Lung (tissue), 12 donors: ENCODE data around the gene ZNF784. TPM values are rescaled to one million over a fixed set of nuclear protein-coding genes. Genes with fewer than 3 reads are reported as not detected.

Experiments
- ATAC-seq: fragments of 200-7000 bp; cut with Tn5 transposase; one replicate; pipeline ENCODE4 v1.9.1; 2020; ENCODE audit warnings: moderate number of reproducible peaks; ENCODE audit not compliant: insufficient read depth, low FRiP score
- DNase-seq, 3 donors: peaks; one replicate each; pipeline ENCODE4 v3.0.0-alpha.2; 2013 to 2017
- H3K27ac ChIP-seq, 2 donors: one replicate each; pipeline ENCODE4 v1.5.1; 2013; ENCODE audit warnings: mild to moderate bottlenecking in 2 of 2, moderate library complexity in 2 of 2, control low read depth in 1 of 2, inconsistent platforms in 1 of 2, low read depth in 1 of 2, low read length in 1 of 2
- H3K27me3 ChIP-seq, 3 donors: one replicate each; pipeline ENCODE4 v1.5.1; 2013; ENCODE audit warnings: low read length in 2 of 3; ENCODE audit not compliant: control insufficient read depth in 3 of 3, insufficient read depth in 3 of 3
- H3K36me3 ChIP-seq, 4 donors: one replicate each; pipeline ENCODE4 v1.5.1; 2013; ENCODE audit warnings: low read length in 4 of 4, mild to moderate bottlenecking in 1 of 4, moderate library complexity in 1 of 4; ENCODE audit not compliant: control insufficient read depth in 4 of 4, insufficient read depth in 4 of 4
- H3K4me1 ChIP-seq, 5 donors: one replicate each; pipeline ENCODE4 v1.5.1; 2013; ENCODE audit warnings: low read length in 5 of 5, mild to moderate bottlenecking in 2 of 5, moderate library complexity in 1 of 5; ENCODE audit not compliant: control insufficient read depth in 5 of 5, insufficient read depth in 5 of 5
- H3K4me3 ChIP-seq: one replicate; pipeline ENCODE4 v1.5.1; 2013; ENCODE audit warnings: mild to moderate bottlenecking, control low read depth, moderate library complexity
- H3K9ac ChIP-seq, 2 donors: one replicate each; pipeline ENCODE4 v1.5.1; 2013; ENCODE audit warnings: low read length in 2 of 2, control low read depth in 1 of 2; ENCODE audit not compliant: insufficient read depth in 1 of 2
- H3K9me3 ChIP-seq, 4 donors: one replicate each; pipeline ENCODE4 v1.5.1; 2013; ENCODE audit warnings: low read length in 3 of 4, mild to moderate bottlenecking in 1 of 4, moderate library complexity in 1 of 4; ENCODE audit not compliant: control insufficient read depth in 4 of 4, insufficient read depth in 3 of 4
- WGBS, 2 donors: extraction: QIAGEN DNeasy Blood & Tissue Kit; methylation state at CpG; one replicate each; pipeline ENCODE4 v1.1.7; 2013; 5-methylcytosine and 5-hydroxymethylcytosine counted together
- polyA plus RNA-seq, 2 donors: library from polyadenylated mRNA; stranded (reverse); fragments of 200-250 nt; gene quantifications; one replicate each; pipeline ENCODE4 v1.2.1, GENCODE V29; 2013
- total RNA-seq, 2 donors: library from RNA; depleted of rRNA in 1 of 2; stranded (reverse); fragments of >200 nt in 1 of 2; gene quantifications; one replicate each; pipeline ENCODE4 v1.2.1, GENCODE V29; 2014 to 2021
- TF ChIP-seq, protein P1 (sequence below): IDR thresholded peaks from 2 replicates; pipeline ENCODE4 v1.5.1; 2012; ENCODE audit warnings: mild to moderate bottlenecking; ENCODE audit errors: control extremely low read depth, extremely low read depth
- donor health status: control.
- donor health status: control.
- donor health status: Bipolar disorder and iron deficiency.
- donor health status: healthy.
- donor health status: DM: yes; HTN: yes; CAD: no.

Gene ZNF784
- total and polyA plus RNA-seq, 4 donors: 6.3 to 9.4 (median 6.9) TPM

- peaks cover 0 to 8% (median 0%) of the 10 kb centered on the region in 5 donors for H3K4me1 ChIP-seq
- ATAC-seq (no peak), DNase-seq (no peak)
- H3K36me3 ChIP-seq: peaks cover 5 to 33% (median 22%) of the 10 kb centered on the region in 4 donors
- H3K9ac ChIP-seq: no peak overlapping the region
- WGBS, 2 donors: 93 to 100% methylated on average over 3 of the region's 3 CpGs
- no peaks in the 10 kb centered on the region for H3K27me3 ChIP-seq
- H3K4me3 ChIP-seq: no peak overlapping the region
- no peak overlapping the region for H3K27ac ChIP-seq
- TF ChIP-seq, protein P1, sequence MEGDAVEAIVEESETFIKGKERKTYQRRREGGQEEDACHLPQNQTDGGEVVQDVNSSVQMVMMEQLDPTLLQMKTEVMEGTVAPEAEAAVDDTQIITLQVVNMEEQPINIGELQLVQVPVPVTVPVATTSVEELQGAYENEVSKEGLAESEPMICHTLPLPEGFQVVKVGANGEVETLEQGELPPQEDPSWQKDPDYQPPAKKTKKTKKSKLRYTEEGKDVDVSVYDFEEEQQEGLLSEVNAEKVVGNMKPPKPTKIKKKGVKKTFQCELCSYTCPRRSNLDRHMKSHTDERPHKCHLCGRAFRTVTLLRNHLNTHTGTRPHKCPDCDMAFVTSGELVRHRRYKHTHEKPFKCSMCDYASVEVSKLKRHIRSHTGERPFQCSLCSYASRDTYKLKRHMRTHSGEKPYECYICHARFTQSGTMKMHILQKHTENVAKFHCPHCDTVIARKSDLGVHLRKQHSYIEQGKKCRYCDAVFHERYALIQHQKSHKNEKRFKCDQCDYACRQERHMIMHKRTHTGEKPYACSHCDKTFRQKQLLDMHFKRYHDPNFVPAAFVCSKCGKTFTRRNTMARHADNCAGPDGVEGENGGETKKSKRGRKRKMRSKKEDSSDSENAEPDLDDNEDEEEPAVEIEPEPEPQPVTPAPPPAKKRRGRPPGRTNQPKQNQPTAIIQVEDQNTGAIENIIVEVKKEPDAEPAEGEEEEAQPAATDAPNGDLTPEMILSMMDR: no peak
- no peaks in the 10 kb centered on the region for H3K9me3 ChIP-seq
Measured at GRCh38 chr19:55596304-55596703, 28.1 kb downstream of the ZNF784 start.

GRCh38 chr19:55594996-55595545, 29.3 kb downstream of the ZNF784 start:
- DNase-seq (no peak), ATAC-seq (no peak)
- no peak overlapping the region for H3K4me3 ChIP-seq
- H3K9me3 ChIP-seq: no peaks in the 10 kb centered on the region
- 95% methylated on average over 4 of the region's 4 CpGs for WGBS, 2 donors
- H3K4me1 ChIP-seq: peaks cover 0 to 4% (median 0%) of the 10 kb centered on the region in 5 donors
- no peaks in the 10 kb centered on the region for H3K27me3 ChIP-seq
- H3K9ac ChIP-seq: no peak overlapping the region
- H3K36me3 ChIP-seq: peaks cover 5 to 33% (median 23%) of the 10 kb centered on the region in 4 donors
- H3K27ac ChIP-seq: no peak overlapping the region
- TF ChIP-seq, protein P1: no peak

GRCh38 chr19:55593096-55593772, 31.1 kb downstream of the ZNF784 start:
- DNase-seq (no peak), ATAC-seq (no peak)
- H3K27ac ChIP-seq: no peak overlapping the region
- H3K4me3 ChIP-seq: no peak overlapping the region
- no peaks in the 10 kb centered on the region for H3K27me3 ChIP-seq
- H3K9me3 ChIP-seq: no peaks in the 10 kb centered on the region
- 91% methylated on average over 49 to 68 of the region's 68 CpGs for WGBS, 2 donors
- H3K4me1 ChIP-seq: no peaks in the 10 kb centered on the region
- no peak overlapping the region for H3K9ac ChIP-seq
- peaks cover 5 to 33% (median 23%) of the 10 kb centered on the region in 4 donors for H3K36me3 ChIP-seq
- TF ChIP-seq, protein P1: no peak
